DMS 273 (cell line): ENCODE measurements around the gene CREB3L1.

Source experiments
- DNase-seq: peaks from one replicate; lab custom pipeline; 2025; ENCODE audit not compliant: unreplicated experiment; lab: John Stamatoyannopoulos, UW

Gene CREB3L1

GRCh38 chr11:46277622-46278386 is at the start of gene CREB3L1:
Gene CREB3L1, plus strand, starts transcription at chr11:46277662. Its CDS starts 450 bp downstream, at chr11:46278112.
- DNase-seq = peak; percentile 31

GRCh38 chr11:46229230-46229629 is 48.2 kb upstream of the CREB3L1 start:
- no peak for DNase-seq

GRCh38 chr11:46234311-46234710 is 43.2 kb upstream of the CREB3L1 start:
- no peak for DNase-seq

- DNase-seq = no peak
These were observed 41.4 kb upstream of the CREB3L1 start for GRCh38 chr11:46235777-46236688.

- no peak for DNase-seq
These were observed 40.6 kb upstream of the CREB3L1 start for GRCh38 chr11:46236918-46237247.

- DNase-seq = peak; percentile 60
These were observed 40.0 kb upstream of the CREB3L1 start for GRCh38 chr11:46237248-46238077.

- DNase-seq = peak; percentile 74
These were observed 39.1 kb upstream of the CREB3L1 start for GRCh38 chr11:46238078-46238966.

GRCh38 chr11:46238967-46239800 is 38.3 kb upstream of the CREB3L1 start:
- DNase-seq = peak; percentile 89

GRCh38 chr11:46239801-46240061 is 37.7 kb upstream of the CREB3L1 start:
- no peak for DNase-seq

- DNase-seq = no peak
These were observed 37.1 kb upstream of the CREB3L1 start for GRCh38 chr11:46240371-46240770.

- no peak for DNase-seq
These were observed 36.6 kb upstream of the CREB3L1 start for GRCh38 chr11:46240861-46241260.

- DNase-seq = no peak
These were observed 35.2 kb upstream of the CREB3L1 start for GRCh38 chr11:46242041-46242951.

- DNase-seq = peak; percentile 95
These were observed 34.3 kb upstream of the CREB3L1 start for GRCh38 chr11:46242952-46243795.

GRCh38 chr11:46243796-46244109 is 33.7 kb upstream of the CREB3L1 start:
- no peak for DNase-seq

- no peak for DNase-seq
These were observed 30.9 kb upstream of the CREB3L1 start for GRCh38 chr11:46246521-46246920.

- peak; percentile 27 for DNase-seq
These were observed 30.4 kb upstream of the CREB3L1 start for GRCh38 chr11:46247090-46247489.

- peak; percentile 60 for DNase-seq
These were observed 29.8 kb upstream of the CREB3L1 start for GRCh38 chr11:46247659-46248058.
